T-helper 2 cell treated with Interferon-gamma antibody and Interleukin-4, amounts not matched to agents 5 μg/mL and 100 μg/mL, for 36 hours (primary cell): ENCODE results near the gene CDH6.
"Not testable (repeated sequence)": the region's sequence is repeated elsewhere in the genome, so short reads cannot be mapped to it uniquely, and the experiment has no call there.

Experiments used
- DNase-seq: peaks from one replicate; pipeline ENCODE4 v3.0.0; 2021; ENCODE audit warnings: low spot score
- H3K27ac Mint-ChIP-seq: one replicate; pipeline ENCODE4 v1.8.0; 2021; ENCODE audit warnings: mild to moderate bottlenecking, mixed read lengths
- H3K27me3 Mint-ChIP-seq: one replicate; pipeline ENCODE4 v1.8.0; 2021; ENCODE audit warnings: low read depth, mixed read lengths
- H3K36me3 Mint-ChIP-seq: one replicate; pipeline ENCODE4 v1.8.0; 2021; ENCODE audit warnings: low read depth, mixed read lengths
- H3K4me1 Mint-ChIP-seq: one replicate; pipeline ENCODE4 v1.8.0; 2021; ENCODE audit warnings: low read depth, mixed read lengths
- H3K4me3 Mint-ChIP-seq: one replicate; pipeline ENCODE4 v1.8.0; 2022; ENCODE audit warnings: mild to moderate bottlenecking, moderate library complexity, mixed read lengths
- H3K9me3 Mint-ChIP-seq: one replicate; pipeline ENCODE4 v1.8.0; 2021; ENCODE audit warnings: mixed read lengths

CDH6 gene

DNA sequence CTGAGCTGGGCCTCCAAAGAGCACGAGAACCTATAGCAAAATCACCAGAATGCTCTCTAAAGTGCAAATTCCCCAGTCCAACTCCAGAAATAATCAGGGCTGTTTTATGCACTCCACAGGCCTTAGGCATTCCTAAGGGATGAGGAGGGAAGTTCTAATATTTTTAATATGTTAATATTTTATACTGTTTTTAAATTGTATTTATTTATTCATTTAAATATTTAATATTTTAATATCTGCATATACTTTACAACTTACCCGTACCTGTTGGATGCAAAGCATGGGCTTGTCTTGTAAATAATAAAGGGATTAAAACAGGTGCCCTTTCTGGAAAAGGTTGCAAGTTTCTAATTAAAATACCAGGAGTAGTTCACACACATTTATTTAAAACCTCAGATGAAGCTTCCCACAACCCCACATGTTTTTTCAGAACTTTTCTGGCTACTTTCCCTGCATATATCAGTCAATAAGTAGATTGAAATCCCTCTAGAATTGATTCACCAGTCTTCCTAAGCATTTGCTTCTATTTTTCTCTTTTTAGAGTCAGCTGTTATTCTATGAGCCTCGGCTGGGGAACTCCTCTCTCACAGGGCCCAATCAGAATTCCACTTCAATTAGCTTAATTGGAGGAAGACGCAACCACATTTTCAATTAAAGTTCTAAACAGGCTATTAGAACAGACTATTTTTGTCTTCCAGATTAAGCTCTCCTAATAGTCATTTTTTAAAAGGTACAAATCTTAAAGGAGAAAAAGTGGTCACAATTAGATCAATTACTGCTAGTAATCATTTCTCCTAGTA is 140.8 kb downstream of the CDH6 start:
- no peak for DNase-seq
- H3K27me3 Mint-ChIP-seq = peaks cover 2% of the 10 kb centered on the region
- no peak overlapping the region for H3K27ac Mint-ChIP-seq
- H3K36me3 Mint-ChIP-seq = no peaks in the 10 kb centered on the region
- H3K4me3 Mint-ChIP-seq = no peak overlapping the region
- H3K9me3 Mint-ChIP-seq = no peaks in the 10 kb centered on the region
- H3K4me1 Mint-ChIP-seq = no peaks in the 10 kb centered on the region

DNA sequence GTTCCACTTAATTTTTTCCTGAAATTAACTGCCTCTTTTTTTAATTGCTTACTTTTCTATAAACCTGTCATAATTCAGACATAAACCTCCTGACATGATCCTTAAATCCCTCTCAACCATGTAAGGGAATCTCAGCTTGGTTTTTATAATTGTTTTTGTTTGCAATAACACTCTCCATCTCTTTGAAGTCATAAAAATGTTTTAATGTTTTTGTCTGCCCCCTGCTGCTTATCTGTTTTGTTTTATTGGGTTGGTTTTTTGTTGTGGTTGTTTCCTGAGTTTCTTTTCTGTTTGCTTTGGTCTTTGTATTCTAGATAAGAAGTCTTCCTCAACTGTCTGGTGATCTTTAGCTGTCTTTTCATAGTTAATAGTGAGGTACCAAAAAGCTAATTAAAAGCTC is 142.0 kb downstream of the CDH6 start:
- Mint-ChIP-seq H3K9me3 (no peaks in the 10 kb centered on the region), H3K36me3 (no peaks in the 10 kb centered on the region), H3K4me3 (no peak overlapping the region), H3K4me1 (no peaks in the 10 kb centered on the region), H3K27me3 (no peaks in the 10 kb centered on the region), H3K27ac (no peak overlapping the region)
- DNase-seq = no peak

DNA sequence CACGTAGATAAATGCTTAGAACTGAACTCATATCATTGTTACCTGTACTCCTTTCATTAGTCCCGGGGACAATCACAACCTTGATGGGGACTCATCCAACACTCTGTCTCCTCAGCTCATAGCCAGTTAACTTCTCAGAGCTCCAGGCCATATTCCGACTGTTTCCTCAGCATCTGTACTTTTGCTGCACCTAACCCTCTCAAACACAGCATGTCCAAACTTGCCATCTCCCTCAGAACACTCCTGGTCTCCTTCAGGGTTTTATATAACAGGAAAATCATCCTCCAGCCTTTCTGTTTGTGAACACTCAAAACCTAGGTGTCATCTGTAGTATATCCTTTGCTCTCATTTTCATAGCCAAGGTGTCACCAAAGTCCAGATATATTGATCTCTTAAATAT is 150.5 kb downstream of the CDH6 start:
- H3K4me3 Mint-ChIP-seq = no peak overlapping the region
- H3K36me3 Mint-ChIP-seq = no peaks in the 10 kb centered on the region
- H3K9me3 Mint-ChIP-seq = no peaks in the 10 kb centered on the region
- no peaks in the 10 kb centered on the region for H3K4me1 Mint-ChIP-seq
- no peak for DNase-seq
- H3K27ac Mint-ChIP-seq = no peak overlapping the region
- H3K27me3 Mint-ChIP-seq = peaks cover 2% of the 10 kb centered on the region

DNA sequence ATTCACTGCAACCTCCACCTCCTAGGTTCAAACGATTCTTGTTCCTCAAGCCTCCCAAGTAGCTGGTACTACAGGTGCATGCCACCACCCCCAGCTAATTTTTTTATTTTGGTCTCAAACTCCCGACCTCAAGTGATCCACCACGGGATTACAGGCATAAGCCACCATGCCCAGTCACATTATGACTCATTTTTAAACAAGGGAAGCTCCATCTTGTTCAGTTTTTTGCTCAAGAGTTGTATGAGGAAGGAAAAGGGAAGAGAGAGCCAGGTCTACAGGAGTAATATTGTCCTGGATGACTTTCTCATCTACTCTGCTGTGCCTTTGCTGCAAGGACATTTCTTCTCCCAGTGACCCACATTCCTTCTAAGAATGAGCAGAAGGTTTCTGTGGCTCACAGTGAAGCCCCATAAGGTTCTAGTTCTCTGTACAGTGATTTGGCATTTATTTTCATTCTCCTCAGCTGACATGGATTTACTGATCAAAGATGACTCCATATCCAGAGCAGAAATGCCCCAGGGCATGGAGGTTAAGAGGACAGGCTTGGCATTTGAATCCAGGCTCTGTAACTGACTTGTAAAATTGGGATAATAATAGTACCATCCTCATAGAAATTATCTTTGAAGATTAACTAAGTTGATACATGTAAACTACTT is 153.5 kb downstream of the CDH6 start:
- no peak for DNase-seq
- no peaks in the 10 kb centered on the region for H3K4me1 Mint-ChIP-seq
- H3K4me3 Mint-ChIP-seq = no peak overlapping the region
- H3K36me3 Mint-ChIP-seq = no peaks in the 10 kb centered on the region
- peaks cover 2% of the 10 kb centered on the region for H3K27me3 Mint-ChIP-seq
- H3K27ac Mint-ChIP-seq = no peak overlapping the region
- no peaks in the 10 kb centered on the region for H3K9me3 Mint-ChIP-seq

DNA sequence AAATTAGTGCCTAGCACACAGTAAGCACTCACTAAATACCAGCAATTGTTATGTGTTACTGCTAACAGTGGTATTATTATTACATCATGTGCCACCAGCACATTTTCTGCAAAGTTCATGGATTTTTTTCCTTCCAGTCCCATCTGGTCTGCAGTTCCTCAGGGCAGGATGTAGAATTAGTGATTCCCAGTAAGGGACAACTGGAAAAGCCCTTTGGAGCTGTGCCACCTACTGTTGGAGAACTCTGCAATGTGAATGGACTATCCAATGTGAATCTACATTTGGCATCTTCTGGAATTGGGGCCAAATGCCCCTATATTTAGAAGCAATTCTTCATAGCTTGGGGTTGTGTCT is 154.0 kb downstream of the CDH6 start:
- H3K4me1 Mint-ChIP-seq = no peaks in the 10 kb centered on the region
- no peak overlapping the region for H3K4me3 Mint-ChIP-seq
- H3K27ac Mint-ChIP-seq = no peak overlapping the region
- DNase-seq = no peak
- peaks cover 2% of the 10 kb centered on the region for H3K27me3 Mint-ChIP-seq
- no peaks in the 10 kb centered on the region for H3K36me3 Mint-ChIP-seq
- H3K9me3 Mint-ChIP-seq = no peaks in the 10 kb centered on the region

DNA sequence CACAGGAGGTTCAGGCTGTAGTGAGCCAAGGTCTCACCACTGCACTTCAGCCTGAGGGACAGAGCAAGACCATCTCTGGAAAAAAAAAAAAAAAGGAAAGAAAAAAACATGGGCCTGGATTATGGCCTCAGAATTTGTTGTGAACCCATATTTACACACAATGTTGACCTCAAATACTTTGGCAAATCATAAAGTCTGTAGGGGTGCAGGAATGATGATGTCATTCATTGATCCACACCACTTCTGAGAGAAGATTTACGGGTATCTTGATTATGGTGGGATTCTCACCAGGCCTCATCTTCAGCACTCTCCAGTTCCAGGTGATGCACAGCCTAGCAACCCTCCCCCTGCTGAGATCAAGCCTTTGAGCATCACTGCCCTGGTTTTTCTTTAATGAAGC is 156.9 kb downstream of the CDH6 start:
- no peaks in the 10 kb centered on the region for H3K4me1 Mint-ChIP-seq
- H3K36me3 Mint-ChIP-seq = no peaks in the 10 kb centered on the region
- peaks cover 2% of the 10 kb centered on the region for H3K27me3 Mint-ChIP-seq
- H3K9me3 Mint-ChIP-seq = no peaks in the 10 kb centered on the region
- H3K4me3 Mint-ChIP-seq = no peak overlapping the region
- no peak overlapping the region for H3K27ac Mint-ChIP-seq
- no peak for DNase-seq

DNA sequence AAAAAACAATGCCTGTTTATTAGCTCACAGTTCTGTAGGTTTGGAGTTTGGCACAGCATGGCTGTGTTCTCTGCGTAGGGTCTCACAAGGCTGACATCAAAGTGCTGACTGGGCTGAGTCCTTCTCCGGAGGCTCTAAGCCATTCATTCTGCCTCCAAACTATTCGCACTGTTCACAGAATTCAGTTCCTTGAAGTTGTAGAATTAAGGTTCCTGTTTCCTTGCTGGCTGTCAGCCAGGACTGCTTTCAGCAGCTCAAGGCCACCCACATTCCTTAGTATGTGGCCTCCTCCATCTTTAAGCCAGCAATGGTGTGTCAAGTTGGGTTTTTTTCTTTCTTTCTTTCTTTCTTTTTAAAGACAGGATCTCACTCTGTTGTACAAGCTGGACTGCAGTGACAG is 161.9 kb downstream of the CDH6 start:
- H3K27ac Mint-ChIP-seq = no peak overlapping the region
- no peaks in the 10 kb centered on the region for H3K36me3 Mint-ChIP-seq
- no peak for DNase-seq

DNA sequence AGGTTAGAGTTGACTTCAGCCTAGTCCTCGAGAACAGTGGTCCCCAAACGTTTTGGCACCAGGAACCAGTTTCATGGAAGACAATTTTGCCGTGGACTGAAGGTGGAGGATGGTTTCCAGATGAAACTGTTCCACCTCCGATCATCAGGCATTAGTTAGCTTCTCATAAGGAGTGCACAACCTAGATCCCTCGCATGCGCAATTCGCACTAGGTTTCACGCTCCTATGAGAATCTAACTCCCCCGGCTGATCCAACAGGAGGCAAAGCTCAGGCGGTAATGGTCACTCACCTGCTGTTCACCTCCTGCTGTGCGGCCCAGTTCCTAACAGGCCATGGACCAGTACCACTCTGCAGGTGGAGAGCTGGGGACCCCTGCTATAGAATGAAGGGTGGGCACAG is 163.6 kb downstream of the CDH6 start:
- DNase-seq = no peak
- no peak overlapping the region for H3K27ac Mint-ChIP-seq
- H3K9me3 Mint-ChIP-seq = no peaks in the 10 kb centered on the region
- H3K4me3 Mint-ChIP-seq = no peak overlapping the region
- no peaks in the 10 kb centered on the region for H3K27me3 Mint-ChIP-seq
- H3K36me3 Mint-ChIP-seq = no peaks in the 10 kb centered on the region
- no peaks in the 10 kb centered on the region for H3K4me1 Mint-ChIP-seq

More for the DNA sequence above, 161.9 kb downstream of the CDH6 start:
- Mint-ChIP-seq H3K4me3 (no peak overlapping the region), H3K27me3 (no peaks in the 10 kb centered on the region), H3K4me1 (no peaks in the 10 kb centered on the region), H3K9me3 (no peaks in the 10 kb centered on the region)

DNA sequence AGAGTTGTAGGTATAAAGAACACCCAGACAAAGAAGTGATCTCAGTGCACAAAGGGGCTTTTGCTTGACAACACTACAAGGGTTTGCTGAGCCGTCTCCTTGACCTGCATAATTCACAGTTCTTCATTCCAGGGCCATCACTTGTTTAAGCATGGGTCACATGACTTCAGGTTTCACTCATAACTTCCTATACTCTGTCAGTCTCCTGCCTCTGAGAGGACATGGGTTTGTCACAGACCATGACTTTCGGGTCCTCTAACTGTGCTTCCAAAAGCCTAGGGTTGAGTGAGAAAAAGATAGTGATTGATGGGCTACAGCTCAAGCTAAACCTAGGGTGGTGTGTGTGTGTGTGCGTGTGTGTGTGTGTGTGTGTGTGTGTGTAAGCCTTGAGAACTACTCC is 166.4 kb downstream of the CDH6 start:
- DNase-seq = no peak
- Mint-ChIP-seq H3K36me3 (no peaks in the 10 kb centered on the region), H3K9me3 (peaks cover 2% of the 10 kb centered on the region), H3K4me1 (no peaks in the 10 kb centered on the region), H3K27me3 (no peaks in the 10 kb centered on the region), H3K4me3 (no peak overlapping the region), H3K27ac (no peak overlapping the region)

DNA sequence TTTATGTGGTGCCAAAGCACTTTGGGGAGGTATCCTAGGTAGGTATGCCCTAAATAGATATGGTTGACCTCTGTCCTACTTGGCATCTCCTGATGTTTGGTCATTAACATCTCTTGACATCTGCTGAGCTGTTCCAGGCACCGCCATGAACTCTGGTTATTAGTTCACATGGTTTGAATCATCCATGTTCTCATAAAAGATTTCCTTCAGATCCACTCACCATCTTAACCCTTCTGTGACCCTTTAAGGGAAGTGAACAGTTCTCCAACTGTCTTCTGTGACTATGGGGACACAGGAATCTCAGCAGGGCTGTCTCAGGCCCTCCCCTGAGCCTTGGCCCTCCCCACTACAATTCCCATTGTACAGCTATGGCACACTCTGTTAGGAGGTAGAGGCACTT is 167.7 kb downstream of the CDH6 start:
- Mint-ChIP-seq H3K36me3 (no peaks in the 10 kb centered on the region), H3K4me3 (no peak overlapping the region), H3K4me1 (no peaks in the 10 kb centered on the region), H3K9me3 (peaks cover 4% of the 10 kb centered on the region), H3K27ac (no peak overlapping the region), H3K27me3 (no peaks in the 10 kb centered on the region)
- DNase-seq = no peak

DNA sequence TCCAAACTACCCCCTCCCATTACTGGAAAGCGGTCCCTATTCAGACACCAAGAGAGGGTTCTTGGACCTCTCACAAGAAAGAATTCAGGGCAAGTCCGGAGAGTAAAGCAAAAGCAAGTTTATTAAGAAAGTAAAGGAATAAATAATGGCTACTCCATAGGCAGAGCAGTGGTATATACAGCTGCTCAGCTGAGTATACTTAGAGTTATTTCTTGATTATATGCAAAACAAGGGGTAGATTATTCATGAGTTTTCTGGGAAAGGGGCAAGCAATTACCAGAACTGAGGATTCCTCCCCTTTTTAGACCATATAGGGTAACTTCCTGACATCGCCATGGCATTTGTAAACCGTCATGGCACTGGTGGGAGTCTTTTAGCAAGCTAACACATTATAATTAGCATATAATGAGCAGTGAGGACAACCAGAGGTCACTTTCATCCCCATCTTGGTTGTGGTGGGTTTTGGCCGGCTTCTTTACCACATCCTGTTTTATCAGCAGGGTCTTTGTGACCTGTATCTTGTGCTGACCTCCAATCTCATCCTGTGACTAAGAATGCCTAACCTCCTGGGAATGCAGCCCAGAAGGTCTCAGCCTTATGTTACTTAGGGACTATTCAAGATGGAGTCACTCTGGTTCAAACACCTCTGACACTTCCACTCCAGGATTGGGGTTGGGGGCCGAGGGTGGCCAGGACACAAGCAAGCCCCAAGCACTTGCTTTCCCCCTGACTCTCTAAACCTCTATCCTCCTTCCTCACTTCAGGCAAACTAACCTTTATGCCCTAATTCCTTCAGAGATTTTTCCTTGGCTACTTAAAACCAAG is 168.4 kb downstream of the CDH6 start:
- not testable (repeated sequence) for H3K9me3 Mint-ChIP-seq, DNase-seq, H3K36me3 Mint-ChIP-seq, H3K27me3 Mint-ChIP-seq, H3K4me3 Mint-ChIP-seq, H3K4me1 Mint-ChIP-seq, H3K27ac Mint-ChIP-seq

DNA sequence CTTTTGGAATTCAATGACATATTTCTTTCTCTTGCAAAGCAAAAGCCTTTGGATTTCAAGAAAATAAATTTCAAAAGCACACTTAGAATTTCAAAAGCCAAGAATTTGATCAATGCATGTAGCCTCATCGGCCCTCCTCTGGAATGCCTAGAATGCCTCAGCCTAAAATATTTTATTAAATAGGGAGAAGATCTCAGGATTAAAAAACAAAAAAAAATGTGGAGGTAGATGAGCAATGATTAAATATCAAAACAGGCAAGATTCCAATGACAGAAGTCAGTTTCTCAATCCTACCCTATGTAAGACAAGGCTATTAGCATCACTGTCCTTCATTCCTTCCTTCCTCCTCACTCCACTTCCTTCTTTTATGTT is 169.0 kb downstream of the CDH6 start:
- no peak for DNase-seq
- H3K4me3 Mint-ChIP-seq = no peak overlapping the region
- no peak overlapping the region for H3K27ac Mint-ChIP-seq
- H3K36me3 Mint-ChIP-seq = no peaks in the 10 kb centered on the region
- peaks cover 4% of the 10 kb centered on the region for H3K9me3 Mint-ChIP-seq
- H3K27me3 Mint-ChIP-seq = no peaks in the 10 kb centered on the region
- H3K4me1 Mint-ChIP-seq = no peaks in the 10 kb centered on the region

DNA sequence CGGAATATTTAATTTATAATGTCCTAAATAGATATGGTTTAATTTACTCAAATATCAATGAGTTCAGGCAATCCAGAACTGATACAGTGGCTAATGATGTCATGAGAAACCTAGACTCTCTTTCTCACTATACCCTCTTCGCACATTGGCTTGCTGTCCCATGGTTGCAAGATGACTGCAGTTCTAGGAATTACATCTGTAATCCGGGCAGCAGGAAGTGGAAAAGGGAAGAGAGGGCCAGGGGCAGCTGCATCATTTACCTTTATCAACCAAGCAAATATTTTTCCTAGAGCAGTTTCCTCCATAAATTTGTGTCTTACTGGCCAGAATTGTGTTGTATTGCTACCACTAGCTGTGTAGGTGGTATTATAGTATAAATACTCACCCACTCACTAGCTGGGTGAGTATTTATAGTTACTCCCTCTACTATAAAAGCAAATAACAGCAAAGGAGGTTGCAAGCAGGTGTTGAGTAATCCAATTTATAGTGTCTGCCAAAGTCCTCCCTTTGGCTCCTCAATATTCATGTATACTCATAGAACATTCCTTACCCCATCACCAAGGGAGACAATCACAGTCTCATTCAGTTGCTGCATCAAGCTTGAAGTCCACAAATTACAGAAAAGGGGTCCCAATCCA is 169.6 kb downstream of the CDH6 start:
- no peaks in the 10 kb centered on the region for H3K27me3 Mint-ChIP-seq
- no peak for DNase-seq
- H3K36me3 Mint-ChIP-seq = no peaks in the 10 kb centered on the region
- peaks cover 4% of the 10 kb centered on the region for H3K9me3 Mint-ChIP-seq
- no peaks in the 10 kb centered on the region for H3K4me1 Mint-ChIP-seq
- H3K27ac Mint-ChIP-seq = no peak overlapping the region
- no peak overlapping the region for H3K4me3 Mint-ChIP-seq
